ENCODE data around the gene LACTBL1.
A peak's percentile ranks its signal among the peaks of the same experiment; 100 is the strongest.

LACTBL1 gene

DNA sequence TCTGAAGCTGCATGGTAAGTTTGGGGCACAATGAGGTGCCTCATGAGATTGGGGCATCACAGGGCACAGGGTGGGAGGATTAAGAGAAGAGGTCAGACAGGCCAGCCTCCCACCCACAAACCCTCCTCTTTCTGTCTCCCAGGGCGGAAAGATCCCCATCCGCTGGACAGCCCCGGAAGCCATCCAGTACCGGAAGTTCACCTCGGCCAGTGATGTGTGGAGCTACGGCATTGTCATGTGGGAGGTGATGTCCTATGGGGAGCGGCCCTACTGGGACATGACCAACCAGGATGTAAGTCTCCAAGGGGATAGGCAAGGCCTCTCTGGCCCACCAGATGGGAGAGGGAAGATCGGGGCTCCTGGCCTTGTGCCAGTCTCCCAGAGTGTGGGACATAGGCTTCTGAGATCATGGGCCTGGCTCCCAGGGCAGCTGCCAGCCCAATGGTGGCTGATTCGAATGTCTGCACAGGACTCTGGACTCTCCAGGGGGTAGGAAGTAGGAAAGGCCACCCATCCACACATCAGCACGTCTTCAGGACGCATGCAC lies 63.7 kb downstream of the LACTBL1 start:
- no peak for DNase-seq

DNA sequence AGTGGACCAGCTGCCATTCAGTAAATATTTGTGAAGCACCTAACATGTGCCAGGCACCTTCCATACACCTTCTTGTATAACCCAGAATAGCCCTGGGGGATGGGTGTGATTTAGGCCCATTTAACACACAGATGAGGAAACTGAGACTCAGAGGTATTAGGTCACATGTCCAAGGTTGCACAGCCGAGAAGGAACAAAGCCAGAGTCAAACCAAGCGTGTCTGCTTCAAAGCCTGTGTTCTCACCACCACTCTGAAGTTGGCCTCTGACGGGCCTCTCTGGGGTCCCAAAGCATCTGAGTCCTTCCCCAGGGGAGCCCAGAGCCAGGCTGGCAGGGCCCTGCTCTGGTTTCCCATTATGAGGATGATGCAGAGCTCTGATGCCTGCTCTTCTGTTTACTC lies 65.1 kb downstream of the LACTBL1 start:
- no peak for DNase-seq

DNA sequence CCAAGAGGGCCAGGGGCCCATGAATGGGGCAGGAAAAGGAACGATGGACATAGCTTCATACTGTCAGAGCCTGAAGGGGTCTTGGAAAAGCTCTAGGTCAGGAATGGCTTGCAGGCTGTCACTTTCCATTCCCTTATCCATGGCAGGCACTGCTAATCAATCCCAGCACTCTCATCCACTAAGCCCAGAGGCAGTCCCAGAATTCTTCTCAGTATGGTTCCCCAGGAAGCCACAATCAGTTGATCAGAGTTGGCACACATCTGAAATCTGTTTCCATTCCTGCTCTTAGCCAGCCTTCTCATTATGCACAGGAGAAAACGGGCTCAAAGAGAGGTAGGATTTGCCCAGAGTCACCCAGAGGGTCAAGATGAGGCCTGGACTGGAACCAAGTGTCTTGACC lies 65.7 kb downstream of the LACTBL1 start:
- DNase-seq: no peak

- peak; percentile 65 for DNase-seq
These were observed 69.6 kb downstream of the LACTBL1 start for GRCh38 chr1:22903113-22903512.

Data from EL (cell line).